Measurements from ENCODE around the gene CEP19.

Gene CEP19

GRCh38 chr3:196662033-196662432, 50.0 kb downstream of the CEP19 start:
- DNase-seq = peak; percentile 46

- peak; percentile 32 for DNase-seq
Measured at GRCh38 chr3:196661400-196661799, 50.6 kb downstream of the CEP19 start.

- no peak for DNase-seq
Measured at GRCh38 chr3:196660381-196661166, 51.5 kb downstream of the CEP19 start.

- no peak for DNase-seq
Measured at GRCh38 chr3:196659901-196660351, 52.1 kb downstream of the CEP19 start.
